Measurements from ENCODE around the gene VTI1A.

DNA sequence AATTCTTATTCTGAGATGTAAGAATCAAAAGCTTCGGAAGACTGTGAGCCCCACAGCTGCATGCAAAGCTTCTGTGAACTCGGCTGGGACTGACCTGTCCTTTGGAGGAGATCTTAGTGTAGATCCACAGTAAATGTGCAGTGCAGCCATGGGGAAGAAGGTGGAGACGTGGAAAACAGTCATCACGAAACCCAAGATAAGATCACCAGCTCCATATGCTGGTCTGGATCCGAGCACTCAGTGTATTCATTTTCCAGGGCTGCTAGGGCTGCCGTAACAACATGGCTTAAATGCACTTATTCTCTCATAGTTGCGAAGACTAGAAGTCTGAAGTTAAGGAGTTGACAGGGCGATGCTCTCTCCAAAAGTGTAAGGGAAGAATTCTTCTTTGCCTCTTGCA is 360.0 kb downstream of the VTI1A start:
- TF ChIP-seq, protein P1, sequence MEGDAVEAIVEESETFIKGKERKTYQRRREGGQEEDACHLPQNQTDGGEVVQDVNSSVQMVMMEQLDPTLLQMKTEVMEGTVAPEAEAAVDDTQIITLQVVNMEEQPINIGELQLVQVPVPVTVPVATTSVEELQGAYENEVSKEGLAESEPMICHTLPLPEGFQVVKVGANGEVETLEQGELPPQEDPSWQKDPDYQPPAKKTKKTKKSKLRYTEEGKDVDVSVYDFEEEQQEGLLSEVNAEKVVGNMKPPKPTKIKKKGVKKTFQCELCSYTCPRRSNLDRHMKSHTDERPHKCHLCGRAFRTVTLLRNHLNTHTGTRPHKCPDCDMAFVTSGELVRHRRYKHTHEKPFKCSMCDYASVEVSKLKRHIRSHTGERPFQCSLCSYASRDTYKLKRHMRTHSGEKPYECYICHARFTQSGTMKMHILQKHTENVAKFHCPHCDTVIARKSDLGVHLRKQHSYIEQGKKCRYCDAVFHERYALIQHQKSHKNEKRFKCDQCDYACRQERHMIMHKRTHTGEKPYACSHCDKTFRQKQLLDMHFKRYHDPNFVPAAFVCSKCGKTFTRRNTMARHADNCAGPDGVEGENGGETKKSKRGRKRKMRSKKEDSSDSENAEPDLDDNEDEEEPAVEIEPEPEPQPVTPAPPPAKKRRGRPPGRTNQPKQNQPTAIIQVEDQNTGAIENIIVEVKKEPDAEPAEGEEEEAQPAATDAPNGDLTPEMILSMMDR (IDR thresholded peaks at IDR 0.05): no peak
- TF ChIP-seq POLR2A (IDR thresholded peaks at IDR 0.05): no peak

Measured in thyroid gland (tissue), 4 donors.